ENCODE results near the gene CLRN3.

The CLRN3 gene

GRCh38 chr10:127834791-127835190 lies 58.0 kb downstream of the CLRN3 start:
- DNase-seq = no peak

GRCh38 chr10:127834221-127834620 lies 58.5 kb downstream of the CLRN3 start:
- no peak for DNase-seq

GRCh38 chr10:127833804-127834203 lies 58.9 kb downstream of the CLRN3 start:
- no peak for DNase-seq

GRCh38 chr10:127832501-127832900 lies 60.2 kb downstream of the CLRN3 start:
- DNase-seq = no peak

GRCh38 chr10:127830414-127830813 lies 62.3 kb downstream of the CLRN3 start:
- DNase-seq = no peak
